Transverse colon (tissue), 4 donors: ENCODE measurements around the gene FAM43B. TPM values are rescaled to one million over a fixed set of nuclear protein-coding genes. Genes with fewer than 3 reads are reported as not detected.
A peak's percentile ranks its signal among the peaks of the same experiment; 100 is the strongest.
"Not testable (repeated sequence)": the region's sequence is repeated elsewhere in the genome, so short reads cannot be mapped to it uniquely, and the experiment has no call there.

Experiments
- DNase-seq: peaks from one replicate; pipeline ENCODE4 v3.0.0-alpha.2; 2019
- H3K27ac ChIP-seq, 4 donors: fragments of 200-600 bp; sonication (generic); 2 replicates each; pipeline ENCODE4 v1.5.1; 2016 to 2018; ENCODE audit warnings: inconsistent platforms in 4 of 4
- H3K27me3 ChIP-seq: fragments of 200-600 bp; sonication (generic); 2 replicates; pipeline ENCODE4 v1.5.1; 2017; ENCODE audit warnings: inconsistent platforms
- H3K36me3 ChIP-seq, 4 donors: fragments of 200-600 bp; sonication (generic); 2 replicates each; pipeline ENCODE4 v1.5.1; 2017 to 2019; ENCODE audit warnings: inconsistent platforms in 4 of 4
- H3K4me1 ChIP-seq, 4 donors: fragments of 200-600 bp; sonication (generic); 2 replicates each; pipeline ENCODE4 v1.5.1; 2017 to 2020; ENCODE audit warnings: inconsistent platforms in 4 of 4
- H3K4me3 ChIP-seq, 4 donors: fragments of 200-600 bp; sonication (generic); 1 replicate in 1 of 4; 2 replicates in 3 of 4; pipeline versions ENCODE4 v1.5.1 to v1.6.1; 2017 to 2019; ENCODE audit warnings: inconsistent platforms in 4 of 4
- H3K9me3 ChIP-seq, 2 donors: fragments of 200-600 bp; sonication (generic); 2 replicates each; pipeline ENCODE4 v1.5.1; 2017 to 2019; ENCODE audit warnings: inconsistent platforms in 2 of 2
- EP300 ChIP-seq: sonication (generic); formaldehyde crosslinking; IDR thresholded peaks from one replicate; pipeline ENCODE4 v1.6.1; 2017; ENCODE audit warnings: antibody characterized with exemption, low read depth
- POLR2A ChIP-seq: fragments of 450-650 bp; IDR thresholded peaks from one replicate; pipeline ENCODE4 v1.6.1; 2016; ENCODE audit warnings: antibody characterized with exemption, mild to moderate bottlenecking, moderate library complexity
- POLR2AphosphoS5 ChIP-seq, 3 donors: sonication (generic); formaldehyde crosslinking; IDR thresholded peaks; one replicate each; pipeline ENCODE4 v1.6.1; 2016; ENCODE audit warnings: antibody characterized with exemption in 3 of 3
- WGBS, 2 donors: methylation state at CpG; one replicate each; pipeline ENCODE4 v1.1.5; 2018; ENCODE audit warnings: low coverage in 1 of 2; 5-methylcytosine and 5-hydroxymethylcytosine counted together
- in situ Hi-C, 4 donors: fragments of 200-750 bp; cut with MboI; loops; one replicate each; pipeline versions ENCODE4 v1.15.0 to v1.15.1; 2017; ENCODE audit warnings: low sequenced_read_pairs in 3 of 4, low pct_ligation_motif_present in 1 of 4, low pct_unique_long_range_greater_than_20kb in 1 of 4
- intact Hi-C: fragments of 100-400 bp; cut with DNase I; formaldehyde crosslinking; loops from one replicate; pipeline ENCODE4 v1.15.1; 2023; ENCODE audit warnings: low total_unique reads
- total RNA-seq, 4 donors: library from RNA; depleted of rRNA; stranded (reverse); fragments of >200 nt; gene quantifications; one replicate each; pipeline ENCODE4 v1.1.0, GENCODE V29; 2016
- TF ChIP-seq, protein P1 (sequence below), 5 experiments: fragments of 200-600 bp in 3 of 5; fragments of 450-650 bp in 2 of 5; sonication (generic) in 3 of 5; IDR thresholded peaks; 1 replicate in 2 of 5; 2 replicates in 3 of 5; pipeline ENCODE4 v1.5.1; 2016 to 2017; ENCODE audit warnings: antibody characterized with exemption in 5 of 5, inconsistent platforms in 3 of 5, mild to moderate bottlenecking in 2 of 5, moderate library complexity in 1 of 5

Gene FAM43B
- total RNA-seq, 4 donors from 2014 or later, result not detected

DNA sequence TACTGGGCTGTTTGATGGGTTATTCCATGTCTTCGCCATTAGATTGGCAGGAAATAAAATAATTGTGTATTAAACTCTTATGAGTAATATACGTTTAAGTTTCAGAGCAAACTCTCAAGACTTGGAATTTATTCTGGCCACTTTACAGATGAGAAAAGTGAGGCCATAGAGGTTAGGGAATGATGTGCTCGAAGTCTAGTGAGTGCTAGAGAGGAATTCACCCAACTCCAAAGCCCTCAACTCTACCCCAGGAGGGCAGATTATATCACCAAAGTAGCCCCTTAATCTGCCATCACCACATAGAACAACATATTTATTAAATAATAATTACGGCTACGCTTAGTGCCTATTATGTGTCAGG, 44.0 kb upstream of the FAM43B start:
- Histone ChIP-seq H3K4me1 (peaks cover 7 to 26% (median 18%) of the 10 kb centered on the region in 4 donors), H3K27ac (peak overlapping the region; percentile 81 to 96 (median 88)), H3K27me3 (peaks cover 14% of the 10 kb centered on the region), H3K36me3 (no peaks in the 10 kb centered on the region), H3K9me3 (no peaks in the 10 kb centered on the region), H3K4me3 (peak overlapping the region; percentile 72 to 99 (median 82))
- in situ Hi-C loops, result no loop called here
- no peak for DNase-seq
- no peak for TF ChIP-seq POLR2AphosphoS5 (IDR thresholded peaks at IDR 0.05)
- TF ChIP-seq POLR2A, result no peak
- 60 to 72% methylated on average over 4 to 5 of the region's 5 CpGs for WGBS, 2 donors
- intact Hi-C loops, result no loop called here

GRCh38 chr1:20511518-20512428, 40.6 kb upstream of the FAM43B start:
- no peak for DNase-seq
- TF ChIP-seq EP300, result no peak
- Histone ChIP-seq H3K27ac (no peak overlapping the region), H3K9me3 (no peaks in the 10 kb centered on the region), H3K4me1 (peaks cover 3 to 10% (median 8%) of the 10 kb centered on the region in 4 donors), H3K27me3 (peaks cover 14% of the 10 kb centered on the region), H3K36me3 (no peaks in the 10 kb centered on the region), H3K4me3 (no peak overlapping the region)
- intact Hi-C loops, result no loop called here
- 54 to 56% methylated on average over 5 to 6 of the region's 6 CpGs for WGBS, 2 donors
- in situ Hi-C loops, result no loop called here

DNA sequence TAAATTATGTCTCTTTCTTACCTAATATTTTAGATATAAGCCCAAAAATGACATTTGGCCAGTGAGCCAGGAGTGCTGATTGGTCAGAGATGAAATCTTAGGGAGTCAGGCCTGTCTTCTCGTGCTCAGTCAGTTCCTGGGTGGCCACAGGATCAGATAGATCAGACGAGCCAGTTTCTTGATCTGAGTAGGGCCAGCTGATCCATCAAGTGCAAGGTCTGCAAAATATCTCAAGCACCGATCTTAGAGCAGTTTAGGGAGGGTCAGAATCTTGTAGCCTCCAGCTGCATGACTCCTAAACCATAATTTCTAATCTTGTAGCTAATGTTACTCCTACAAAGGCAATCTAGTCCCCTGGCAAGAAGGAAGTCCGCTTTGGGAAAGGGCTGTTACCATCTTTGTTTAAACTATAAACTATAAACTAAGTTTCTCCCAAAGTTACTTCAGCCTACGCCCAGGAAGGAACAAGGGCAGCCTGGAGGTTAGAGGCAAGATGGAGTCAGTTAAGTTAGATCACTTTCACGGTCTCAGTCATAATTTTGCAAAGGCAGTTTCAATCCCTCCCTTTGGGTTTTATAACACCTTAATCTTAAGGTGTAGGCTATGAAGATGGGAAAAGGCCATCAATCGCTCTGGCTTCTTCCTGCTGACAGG, 32.6 kb upstream of the FAM43B start:
- intact Hi-C loops, result loop anchor here (5.0 kb wide), 1 partner anchor 123 kb away; no protein-coding TSS in a partner anchor

GRCh38 chr1:20521960-20522861, 30.2 kb upstream of the FAM43B start:
- peak overlapping the region in 1 of 4 donors; percentile 18 for H3K4me3 ChIP-seq
- DNase-seq, result peak; percentile 86
- no peaks in the 10 kb centered on the region for H3K36me3 ChIP-seq
- intact Hi-C loops, result loop anchor here (5.0 kb wide), 1 partner anchor 120 kb away; no protein-coding TSS in a partner anchor
- TF ChIP-seq POLR2AphosphoS5 (IDR thresholded peaks at IDR 0.05), result no peak
- TF ChIP-seq, protein P1, sequence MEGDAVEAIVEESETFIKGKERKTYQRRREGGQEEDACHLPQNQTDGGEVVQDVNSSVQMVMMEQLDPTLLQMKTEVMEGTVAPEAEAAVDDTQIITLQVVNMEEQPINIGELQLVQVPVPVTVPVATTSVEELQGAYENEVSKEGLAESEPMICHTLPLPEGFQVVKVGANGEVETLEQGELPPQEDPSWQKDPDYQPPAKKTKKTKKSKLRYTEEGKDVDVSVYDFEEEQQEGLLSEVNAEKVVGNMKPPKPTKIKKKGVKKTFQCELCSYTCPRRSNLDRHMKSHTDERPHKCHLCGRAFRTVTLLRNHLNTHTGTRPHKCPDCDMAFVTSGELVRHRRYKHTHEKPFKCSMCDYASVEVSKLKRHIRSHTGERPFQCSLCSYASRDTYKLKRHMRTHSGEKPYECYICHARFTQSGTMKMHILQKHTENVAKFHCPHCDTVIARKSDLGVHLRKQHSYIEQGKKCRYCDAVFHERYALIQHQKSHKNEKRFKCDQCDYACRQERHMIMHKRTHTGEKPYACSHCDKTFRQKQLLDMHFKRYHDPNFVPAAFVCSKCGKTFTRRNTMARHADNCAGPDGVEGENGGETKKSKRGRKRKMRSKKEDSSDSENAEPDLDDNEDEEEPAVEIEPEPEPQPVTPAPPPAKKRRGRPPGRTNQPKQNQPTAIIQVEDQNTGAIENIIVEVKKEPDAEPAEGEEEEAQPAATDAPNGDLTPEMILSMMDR (IDR thresholded peaks at IDR 0.05), result peak; percentile 83 to 96 (median 88)
- TF ChIP-seq POLR2A, result no peak
- peaks cover 5% of the 10 kb centered on the region for H3K27me3 ChIP-seq
- no peaks in the 10 kb centered on the region for H3K9me3 ChIP-seq
- H3K27ac ChIP-seq, result no peak overlapping the region
- in situ Hi-C loops, result loop anchor here in 3 of 4 donors (5.0 to 10.0 kb wide), 2 partner anchors 113 to 115 kb away; partner anchors contain the start of gene PINK1 (in 2 of the 3)
- peaks cover 0 to 6% (median 0%) of the 10 kb centered on the region in 4 donors for H3K4me1 ChIP-seq
- 13% methylated on average over 3 to 17 of the region's 17 CpGs for WGBS, 2 donors

More for the DNA sequence above, 32.6 kb upstream of the FAM43B start:
- H3K4me3 ChIP-seq, H3K4me1 ChIP-seq, DNase-seq, H3K27ac ChIP-seq, H3K27me3 ChIP-seq, H3K36me3 ChIP-seq, H3K9me3 ChIP-seq: not testable (repeated sequence)
- WGBS, 2 donors, result 31 to 44% methylated on average over 4 to 7 of the region's 7 CpGs
- in situ Hi-C loops, result loop anchor here (5.0 to 10.0 kb wide), 2 partner anchors 115 to 118 kb away; partner anchors contain the start of gene PINK1 (in 2 of the 4)

- 80% methylated on average over 2 to 6 of the region's 6 CpGs for WGBS, 2 donors
- intact Hi-C loops (no loop called here), in situ Hi-C loops (loop anchor here in 3 of 4 donors (10.0 to 25.0 kb wide), 2 partner anchors 109 to 686 kb away; partner anchors contain the start of gene PINK1 (in 2 of the 3))
- Histone ChIP-seq H3K9me3 (no peaks in the 10 kb centered on the region), H3K27me3 (peaks cover 42% of the 10 kb centered on the region), H3K36me3 (no peaks in the 10 kb centered on the region), H3K27ac (no peak overlapping the region), H3K4me3 (no peak overlapping the region), H3K4me1 (peaks cover 0 to 6% (median 0%) of the 10 kb centered on the region in 4 donors)
- TF ChIP-seq POLR2AphosphoS5 (IDR thresholded peaks at IDR 0.05) (no peak), EP300 (no peak), POLR2A (no peak)
- TF ChIP-seq, protein P1 (IDR thresholded peaks at IDR 0.05), result no peak
- no peak for DNase-seq
These were observed 26.1 kb upstream of the FAM43B start for GRCh38 chr1:20526267-20526666.
